GM12873 (cell line): ENCODE measurements around the gene SUCNR1.

Source experiments
- TF ChIP-seq, protein P1 (sequence below): IDR thresholded peaks from 2 replicates; pipeline ENCODE4 v1.5.1; 2012; ENCODE audit warnings: low read depth, mild to moderate bottlenecking, moderate library complexity, low read length, control low read depth; ENCODE audit not compliant: insufficient read depth; ENCODE audit errors: missing control alignments

The SUCNR1 gene

DNA sequence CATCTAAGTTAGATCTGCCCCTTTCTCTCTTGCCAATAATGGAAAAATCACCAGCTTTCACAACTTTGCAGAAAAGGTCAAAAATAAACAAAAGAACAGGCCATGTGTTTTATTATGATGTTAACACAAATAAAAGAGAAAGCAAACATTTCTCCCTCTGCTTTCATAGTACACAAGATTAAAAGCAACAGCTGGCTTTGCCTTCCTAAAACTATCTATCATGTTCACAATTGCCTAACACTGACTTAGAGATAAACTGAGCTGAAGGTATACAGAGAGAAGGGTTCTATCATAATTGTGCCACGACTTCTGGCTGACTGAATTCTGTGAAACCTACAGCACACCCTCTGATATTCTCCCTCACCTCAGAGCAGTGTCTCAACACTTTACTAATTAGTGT lies 30.2 kb upstream of the SUCNR1 start:
- TF ChIP-seq, protein P1, sequence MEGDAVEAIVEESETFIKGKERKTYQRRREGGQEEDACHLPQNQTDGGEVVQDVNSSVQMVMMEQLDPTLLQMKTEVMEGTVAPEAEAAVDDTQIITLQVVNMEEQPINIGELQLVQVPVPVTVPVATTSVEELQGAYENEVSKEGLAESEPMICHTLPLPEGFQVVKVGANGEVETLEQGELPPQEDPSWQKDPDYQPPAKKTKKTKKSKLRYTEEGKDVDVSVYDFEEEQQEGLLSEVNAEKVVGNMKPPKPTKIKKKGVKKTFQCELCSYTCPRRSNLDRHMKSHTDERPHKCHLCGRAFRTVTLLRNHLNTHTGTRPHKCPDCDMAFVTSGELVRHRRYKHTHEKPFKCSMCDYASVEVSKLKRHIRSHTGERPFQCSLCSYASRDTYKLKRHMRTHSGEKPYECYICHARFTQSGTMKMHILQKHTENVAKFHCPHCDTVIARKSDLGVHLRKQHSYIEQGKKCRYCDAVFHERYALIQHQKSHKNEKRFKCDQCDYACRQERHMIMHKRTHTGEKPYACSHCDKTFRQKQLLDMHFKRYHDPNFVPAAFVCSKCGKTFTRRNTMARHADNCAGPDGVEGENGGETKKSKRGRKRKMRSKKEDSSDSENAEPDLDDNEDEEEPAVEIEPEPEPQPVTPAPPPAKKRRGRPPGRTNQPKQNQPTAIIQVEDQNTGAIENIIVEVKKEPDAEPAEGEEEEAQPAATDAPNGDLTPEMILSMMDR: no peak

GRCh38 chr3:151845306-151845905 lies 28.0 kb upstream of the SUCNR1 start:
- TF ChIP-seq, protein P1: no peak

GRCh38 chr3:151852074-151852811 lies 21.2 kb upstream of the SUCNR1 start:
- TF ChIP-seq, protein P1: no peak

DNA sequence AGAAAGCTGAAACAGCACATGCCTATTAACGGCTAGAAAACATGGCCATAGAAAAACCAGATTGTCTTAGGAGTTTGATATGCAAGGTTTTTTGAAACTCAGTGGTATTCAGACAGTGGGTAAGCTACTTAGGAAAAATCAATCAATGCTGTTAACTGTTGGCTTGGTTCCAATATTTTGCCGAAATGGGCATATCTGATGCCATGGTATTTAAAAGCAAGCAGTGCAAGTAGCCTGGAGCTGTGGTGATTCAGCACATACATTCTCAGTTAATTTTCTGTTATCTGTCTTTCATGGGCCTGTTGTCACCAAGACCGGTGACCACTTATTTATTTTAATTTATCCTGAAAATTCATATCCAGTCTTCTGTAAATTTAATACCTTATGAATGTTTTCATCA lies 17.3 kb upstream of the SUCNR1 start:
- TF ChIP-seq, protein P1: no peak

DNA sequence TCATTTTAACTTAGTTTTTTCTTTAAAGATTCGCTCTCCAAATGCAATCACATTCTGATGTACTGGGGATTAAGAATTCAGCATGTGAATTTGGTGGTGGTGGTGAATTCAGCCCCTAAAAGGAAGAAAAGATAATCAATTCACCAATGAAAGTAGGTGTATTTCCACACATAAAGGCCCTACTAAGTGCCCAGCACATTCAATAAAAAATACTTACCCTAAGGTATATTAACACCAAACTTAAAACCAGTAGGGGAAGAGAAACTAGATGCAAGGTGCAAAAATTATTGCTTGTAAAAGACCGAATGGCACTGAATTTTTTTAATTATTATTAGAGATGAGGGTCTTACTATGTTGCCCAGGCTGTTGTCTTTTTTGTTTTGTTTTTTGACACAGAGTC lies 16.8 kb upstream of the SUCNR1 start:
- TF ChIP-seq, protein P1: no peak

GRCh38 chr3:151859233-151859673 lies 14.2 kb upstream of the SUCNR1 start:
- TF ChIP-seq, protein P1: no peak

DNA sequence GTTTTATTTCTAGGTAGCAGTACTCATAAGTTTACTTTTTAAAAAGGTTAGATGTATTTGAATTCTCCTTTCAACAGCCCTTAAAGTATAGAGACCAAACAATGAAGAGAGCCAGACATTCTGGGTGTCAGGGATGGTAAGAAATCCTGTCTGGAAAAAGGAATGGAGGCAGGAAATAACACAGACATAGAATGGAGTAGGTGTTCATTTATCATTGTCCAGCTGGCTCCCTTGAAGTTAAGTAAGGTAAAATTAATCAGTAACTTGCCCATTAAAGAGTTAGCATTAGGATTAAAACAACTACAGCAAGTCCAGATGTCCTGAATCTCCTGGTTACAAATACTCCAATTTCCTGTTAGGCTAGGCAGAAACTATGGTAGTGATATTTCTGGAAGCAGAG lies 13.5 kb upstream of the SUCNR1 start:
- TF ChIP-seq, protein P1: no peak
